NT2/D1 (cell line): ENCODE data around the gene CHD1.

Experiments
- SUZ12 ChIP-seq: IDR thresholded peaks from 2 replicates; pipeline ENCODE4 v1.6.1; 2011; ENCODE audit not compliant: insufficient read length, insufficient read depth; ENCODE audit errors: extremely low read depth
- YY1 ChIP-seq: IDR thresholded peaks from 2 replicates; pipeline ENCODE4 v1.6.1; 2011; ENCODE audit not compliant: insufficient read length, insufficient read depth

DNA sequence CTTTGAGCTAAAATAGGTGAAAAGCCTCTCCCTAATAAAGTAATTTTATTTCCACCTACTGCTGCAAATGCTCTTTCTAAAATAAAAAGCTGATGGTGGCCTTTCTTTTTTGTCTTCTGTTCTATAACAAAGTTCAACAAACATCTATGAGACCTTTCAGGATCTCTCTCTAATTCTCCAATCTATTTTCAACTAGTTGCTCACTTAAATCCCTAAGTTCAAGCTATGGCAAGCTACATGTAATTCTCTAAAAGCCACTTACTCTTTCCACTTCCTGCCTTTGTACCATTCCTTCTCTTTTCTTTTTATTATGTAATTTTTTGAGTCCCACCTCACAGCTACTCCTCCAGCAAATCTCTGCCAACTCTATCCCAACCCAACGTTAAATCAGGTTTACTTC is 20.9 kb downstream of the CHD1 start:
- TF ChIP-seq SUZ12 (no peak), YY1 (no peak)
